Transverse colon (tissue), 3 donors: ENCODE results near the gene MARVELD3.

ENCODE experiments used
- POLR2A ChIP-seq: fragments of 450-650 bp; IDR thresholded peaks from one replicate; pipeline ENCODE4 v1.6.1; 2016; ENCODE audit warnings: antibody characterized with exemption, mild to moderate bottlenecking, moderate library complexity
- POLR2AphosphoS5 ChIP-seq, 3 donors: sonication (generic); formaldehyde crosslinking; IDR thresholded peaks; one replicate each; pipeline ENCODE4 v1.6.1; 2016; ENCODE audit warnings: antibody characterized with exemption in 3 of 3

GRCh38 chr16:71671165-71671564, 45.2 kb downstream of the MARVELD3 start:
- TF ChIP-seq POLR2A (no peak), POLR2AphosphoS5 (IDR thresholded peaks at IDR 0.05) (no peak)
